Posterior vena cava (tissue), 2 donors: Measurements from ENCODE around the gene SLC25A44. TPM values are rescaled to one million over a fixed set of nuclear protein-coding genes. Genes with fewer than 3 reads are reported as not detected.
A peak's percentile ranks its signal among the peaks of the same experiment; 100 is the strongest.

Experiments
- DNase-seq: peaks from one replicate; pipeline ENCODE4 v3.0.0-alpha.2; 2020; ENCODE audit warnings: low spot score
- intact Hi-C, 2 donors: fragments of 100-400 bp; cut with DNase I; formaldehyde crosslinking; loops; one replicate each; pipeline versions ENCODE4 v1.14.1 to v1.14.2; 2022 to 2023
- long read RNA-seq, 2 donors: library from polyadenylated mRNA; unstranded; transcript quantifications; one replicate each; pipeline ENCODE4 v2.0.0, GENCODE V29; 2020 to 2021
- total RNA-seq, 2 donors: library from RNA; stranded (reverse); fragmentation: NEBNext Ultra II Directional; extraction: Animal tissue kit (Norgen Biotek cat#: 25700); gene quantifications; one replicate each; pipeline ENCODE4 v1.2.1, GENCODE V29; 2021
- donor health status: DM: yes; HTN: yes; CAD: no.
- donor health status: DM: yes; HTN: yes; CAD: no.

SLC25A44 gene, protein sequence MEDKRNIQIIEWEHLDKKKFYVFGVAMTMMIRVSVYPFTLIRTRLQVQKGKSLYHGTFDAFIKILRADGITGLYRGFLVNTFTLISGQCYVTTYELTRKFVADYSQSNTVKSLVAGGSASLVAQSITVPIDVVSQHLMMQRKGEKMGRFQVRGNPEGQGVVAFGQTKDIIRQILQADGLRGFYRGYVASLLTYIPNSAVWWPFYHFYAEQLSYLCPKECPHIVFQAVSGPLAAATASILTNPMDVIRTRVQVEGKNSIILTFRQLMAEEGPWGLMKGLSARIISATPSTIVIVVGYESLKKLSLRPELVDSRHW
- 10 to 100 TPM; 16.1 to 21.2 TPM for total RNA-seq
- long read RNA-seq, donor 1, partial matches to known transcripts: 2 of 5 reads
- long read RNA-seq, donor 1, other reads (novel, unspliced or antisense): 1 of 5 reads
- long read RNA-seq, donor 2, partial matches to known transcripts: 0 of 9 reads
- long read RNA-seq, donor 2, other reads (novel, unspliced or antisense): 7 of 9 reads

DNA sequence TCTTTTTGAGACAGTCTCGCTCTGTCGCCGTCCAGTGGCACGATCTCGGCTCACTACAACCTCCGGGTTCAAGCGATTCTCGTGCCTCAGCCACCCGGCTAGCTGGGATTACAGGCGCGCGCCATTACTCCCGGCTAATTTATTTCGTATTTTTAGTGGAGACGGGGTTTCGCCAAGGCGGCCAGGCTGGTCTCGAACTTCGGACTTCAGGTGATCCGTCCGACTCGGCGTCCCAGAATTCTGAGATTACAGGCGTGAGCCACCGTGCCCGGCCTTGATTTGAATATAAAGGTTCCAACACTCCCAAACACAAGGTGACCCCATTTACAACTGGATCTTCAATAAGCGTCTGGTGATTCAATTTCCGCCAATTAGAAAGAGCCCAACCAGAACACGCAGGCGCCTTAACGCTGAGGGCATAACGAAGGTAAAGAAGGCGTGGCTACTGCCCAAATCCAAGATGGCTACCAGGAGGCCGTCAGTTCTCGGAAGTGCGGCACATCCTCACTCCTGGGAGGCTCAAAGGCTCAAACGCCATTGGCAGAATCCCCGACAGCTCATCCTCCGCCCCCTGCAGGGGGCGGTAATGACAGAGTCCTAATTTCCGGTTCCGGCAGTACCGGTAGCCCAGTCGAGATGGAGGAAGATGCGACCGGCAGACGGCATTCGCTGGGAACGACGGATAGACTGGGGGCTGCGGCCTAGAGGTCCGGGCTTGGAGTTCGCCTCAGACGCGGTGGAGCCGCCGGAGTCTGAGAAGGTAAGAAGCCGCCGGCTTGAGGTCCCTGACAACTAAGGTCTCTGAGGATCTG lies at the start of gene SLC25A44:
Gene SLC25A44, plus strand, starts transcription at position 617 of the 812 bp plus-strand sequence. CDS start 5,744 bp downstream, outside the sequence.
- peak; percentile 98 for DNase-seq
- intact Hi-C loops: no loop called here

DNA sequence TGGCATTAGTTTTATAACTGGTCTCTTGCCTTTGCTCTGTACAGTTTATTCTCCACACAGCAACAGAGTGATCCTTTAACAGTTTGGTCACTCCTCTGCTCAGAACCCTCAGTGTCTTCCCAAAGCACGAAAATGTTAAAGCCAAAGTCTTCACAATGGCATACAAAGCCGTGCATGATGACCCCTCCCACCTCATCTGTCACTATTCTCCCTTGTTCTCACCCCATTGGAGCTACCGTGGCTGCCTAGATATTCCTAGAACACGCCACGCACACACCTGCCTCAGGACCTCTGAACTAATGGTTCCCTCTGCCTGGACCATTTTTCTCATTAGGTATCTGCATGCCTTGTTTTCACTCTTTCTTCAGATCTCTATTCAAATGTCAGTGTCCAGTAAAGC lies 49.2 kb upstream of the SLC25A44 start:
- DNase-seq: no peak
- intact Hi-C loops: loop anchor here (5.0 kb wide), 2 partner anchors 52 to 78 kb away; no protein-coding TSS in a partner anchor

DNA sequence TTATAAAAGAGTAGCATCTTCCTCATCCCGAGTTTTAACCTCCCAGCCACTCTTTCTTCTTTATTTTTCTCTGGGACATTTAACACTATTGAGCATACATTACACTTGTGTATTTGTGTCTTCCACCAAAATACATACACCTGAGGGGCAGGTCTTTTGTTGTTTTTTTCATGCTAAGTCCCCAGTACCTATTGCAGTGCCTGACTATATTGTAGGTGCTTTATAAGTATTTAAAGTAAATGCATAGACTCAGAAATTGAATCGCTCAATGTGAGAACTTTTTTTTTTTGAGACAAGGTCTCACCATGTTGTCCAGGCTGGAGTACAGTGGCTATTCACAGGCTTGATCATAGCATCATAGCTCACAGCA lies 48.3 kb upstream of the SLC25A44 start:
- intact Hi-C loops: loop anchor here in 1 of 2 donors (5.0 kb wide), 1 partner anchor 77 kb away; no protein-coding TSS in a partner anchor
- DNase-seq: no peak

DNA sequence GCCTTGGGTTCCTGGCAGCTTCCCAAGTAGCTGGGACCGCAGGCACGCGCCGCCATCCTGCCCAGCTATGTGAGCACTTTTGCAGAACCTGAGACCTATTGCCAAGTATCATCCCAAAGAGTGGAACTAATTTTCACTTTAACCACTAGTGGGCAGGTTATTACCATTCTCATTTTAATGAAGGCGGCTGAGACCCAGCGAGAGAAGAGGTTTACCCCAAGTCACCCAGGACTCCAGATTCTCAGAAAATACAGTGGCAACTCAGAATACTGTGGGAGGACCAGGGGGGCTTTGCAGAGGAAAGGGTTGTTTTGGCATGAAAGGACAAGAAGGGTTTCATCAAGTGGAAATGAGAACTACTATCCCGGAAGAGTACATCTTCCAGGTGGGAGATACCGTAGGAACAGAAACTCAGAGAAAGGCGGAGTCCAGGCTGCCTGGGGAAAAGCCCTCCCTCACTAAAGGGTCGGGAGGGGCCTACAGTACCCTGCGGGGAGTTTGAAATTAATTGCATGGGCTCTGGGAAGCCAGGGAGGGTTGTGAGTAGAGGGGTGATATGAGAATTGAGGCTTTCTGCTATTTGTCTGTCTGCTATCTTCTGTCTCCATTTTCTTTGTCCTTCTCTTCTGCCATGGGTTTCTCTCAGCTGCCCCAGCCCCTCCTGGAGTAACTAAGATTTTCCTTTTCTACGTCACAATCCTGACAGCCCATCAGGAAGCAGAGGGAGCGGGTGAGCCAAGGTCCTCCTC lies 47.7 kb upstream of the SLC25A44 start:
- intact Hi-C loops: loop anchor here in 1 of 2 donors (5.0 kb wide), 1 partner anchor 76 kb away; no protein-coding TSS in a partner anchor
- peak; percentile 92 for DNase-seq

DNA sequence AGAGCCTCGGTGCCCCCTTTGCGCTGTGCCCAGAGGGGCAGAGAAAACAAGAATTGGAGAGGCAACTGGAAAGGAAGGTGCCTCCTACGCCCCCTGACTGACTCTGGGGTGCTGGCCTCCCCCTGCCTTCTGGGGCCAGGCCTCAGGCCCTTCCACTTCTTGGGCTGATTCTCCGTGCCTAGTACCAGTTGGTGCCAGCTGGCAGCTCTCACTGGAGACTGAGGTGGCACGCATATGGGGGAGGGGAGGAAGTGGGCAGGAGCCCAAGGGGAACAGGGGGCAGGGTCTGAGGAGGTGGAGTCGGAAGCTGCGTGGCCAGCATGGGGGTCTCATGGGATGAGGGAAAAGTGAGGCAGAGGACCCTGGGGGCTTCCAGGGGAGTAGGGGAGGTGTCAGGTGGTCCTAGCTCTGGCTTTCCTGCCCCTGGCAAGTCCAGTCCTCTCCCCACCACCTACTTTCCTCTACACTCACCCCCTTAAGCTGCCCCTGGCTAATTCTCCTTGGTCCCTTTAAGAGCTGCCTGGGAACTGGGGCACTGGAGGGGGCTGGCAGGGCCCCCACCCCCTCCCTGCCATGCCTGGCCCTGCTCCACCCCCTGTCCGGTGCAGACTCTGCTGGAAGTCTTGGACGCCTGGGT lies 47.0 kb upstream of the SLC25A44 start:
- intact Hi-C loops: loop anchor here in 1 of 2 donors (5.0 kb wide), 1 partner anchor 75 kb away; no protein-coding TSS in a partner anchor
- no peak for DNase-seq

DNA sequence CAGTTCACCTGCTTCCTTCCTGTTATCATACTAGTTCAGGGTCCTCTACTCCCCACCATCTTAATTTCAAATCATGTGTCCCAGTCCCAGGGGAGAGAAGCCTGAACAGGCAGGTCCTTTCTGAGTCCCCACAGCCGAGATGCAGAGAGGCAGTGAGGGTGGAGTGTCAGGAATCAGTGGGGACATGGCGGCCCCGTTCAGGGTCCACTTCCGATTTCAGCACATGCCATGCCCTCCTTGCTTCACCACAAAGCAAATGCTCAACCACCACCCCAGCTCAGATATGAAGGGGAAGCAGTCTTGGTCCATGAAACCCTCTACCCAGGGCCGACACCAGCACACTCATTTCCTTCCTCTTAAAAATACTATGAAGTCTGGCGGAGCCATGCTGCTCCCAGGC lies 45.7 kb upstream of the SLC25A44 start:
- intact Hi-C loops: loop anchor here in 1 of 2 donors (5.0 kb wide), 1 partner anchor 74 kb away; no protein-coding TSS in a partner anchor
- no peak for DNase-seq

DNA sequence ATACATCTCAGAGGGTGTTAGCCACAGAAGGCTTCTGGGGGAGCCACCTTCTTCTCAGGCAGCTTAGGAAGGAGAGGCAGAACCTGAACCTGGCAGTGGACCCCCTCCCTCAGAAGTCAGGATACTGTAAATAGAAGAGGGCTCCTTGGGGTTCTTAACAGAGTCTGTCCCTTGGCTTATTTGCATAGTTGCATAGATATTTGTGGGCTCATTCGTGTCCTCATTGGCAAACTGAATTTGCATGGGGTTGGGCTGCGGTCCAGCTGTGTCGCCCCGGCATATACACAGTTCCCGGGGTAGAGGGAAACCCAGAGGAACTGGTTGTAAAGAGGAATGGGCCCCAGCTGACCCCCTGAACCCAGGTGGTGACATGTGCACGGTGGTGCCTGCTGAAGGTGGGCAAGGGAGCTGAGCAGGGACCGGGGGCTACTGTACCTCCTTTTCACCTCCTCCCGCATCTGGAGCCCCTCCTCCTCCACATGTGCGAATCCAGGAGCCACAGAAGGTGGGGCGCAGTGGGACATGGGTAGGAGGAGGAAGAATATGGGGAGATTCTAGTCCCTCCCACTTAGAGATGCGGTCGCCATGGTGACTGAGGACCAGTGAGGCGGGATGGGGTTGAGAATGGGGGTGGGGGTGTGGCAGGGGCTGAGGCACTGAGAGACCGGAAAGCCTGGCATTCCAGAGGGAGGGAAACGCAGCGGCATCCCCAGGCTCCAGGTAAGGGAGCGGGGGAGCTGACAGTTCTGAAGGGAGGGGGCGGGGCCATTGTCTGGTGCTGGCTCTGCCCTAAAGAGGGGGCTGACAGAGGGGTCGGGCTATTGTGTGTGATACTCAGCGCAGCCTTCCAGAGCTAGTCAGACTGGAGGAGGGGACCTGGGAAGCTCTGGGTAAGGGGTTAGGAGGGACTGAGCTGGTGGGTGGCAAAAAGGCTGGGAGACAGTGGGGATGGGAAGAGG lies 44.3 kb upstream of the SLC25A44 start:
- intact Hi-C loops: loop anchor here (5.0 kb wide), 1 partner anchor 73 kb away; no protein-coding TSS in a partner anchor
- no peak for DNase-seq

DNA sequence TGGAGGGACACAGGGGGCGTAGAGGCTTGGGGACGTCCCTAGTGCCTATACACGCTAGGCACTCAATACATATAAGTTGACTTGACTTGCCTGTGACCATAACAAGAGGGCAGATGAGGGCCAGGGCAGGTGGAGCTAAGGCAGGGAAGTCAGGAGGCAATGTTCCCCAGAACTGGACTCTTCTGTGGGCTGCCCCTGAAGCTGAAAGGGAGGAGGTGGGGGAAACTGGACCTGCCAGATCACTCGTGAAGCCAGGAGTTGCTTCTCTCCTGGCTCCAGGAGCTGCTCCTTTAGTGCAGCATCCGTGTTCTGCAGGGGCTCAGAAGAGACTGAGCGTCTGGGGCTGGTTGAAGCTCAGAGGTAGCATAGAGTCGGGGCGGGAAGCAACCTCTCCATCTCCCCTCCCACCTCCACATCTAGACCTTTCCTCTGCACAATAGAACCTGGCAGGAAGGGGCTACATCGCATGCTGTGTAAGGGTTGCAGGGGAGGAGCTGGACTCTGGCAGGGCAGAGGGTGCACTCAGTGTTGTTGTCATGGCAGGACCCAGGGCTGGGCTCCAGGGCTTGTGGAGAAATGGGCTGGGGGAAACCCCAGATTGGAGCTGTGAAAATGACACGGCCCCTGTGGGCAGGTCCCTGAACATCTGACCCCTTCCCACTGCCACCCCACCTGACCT lies 43.4 kb upstream of the SLC25A44 start:
- intact Hi-C loops: loop anchor here in 1 of 2 donors (5.0 kb wide), 1 partner anchor 72 kb away; no protein-coding TSS in a partner anchor

DNA sequence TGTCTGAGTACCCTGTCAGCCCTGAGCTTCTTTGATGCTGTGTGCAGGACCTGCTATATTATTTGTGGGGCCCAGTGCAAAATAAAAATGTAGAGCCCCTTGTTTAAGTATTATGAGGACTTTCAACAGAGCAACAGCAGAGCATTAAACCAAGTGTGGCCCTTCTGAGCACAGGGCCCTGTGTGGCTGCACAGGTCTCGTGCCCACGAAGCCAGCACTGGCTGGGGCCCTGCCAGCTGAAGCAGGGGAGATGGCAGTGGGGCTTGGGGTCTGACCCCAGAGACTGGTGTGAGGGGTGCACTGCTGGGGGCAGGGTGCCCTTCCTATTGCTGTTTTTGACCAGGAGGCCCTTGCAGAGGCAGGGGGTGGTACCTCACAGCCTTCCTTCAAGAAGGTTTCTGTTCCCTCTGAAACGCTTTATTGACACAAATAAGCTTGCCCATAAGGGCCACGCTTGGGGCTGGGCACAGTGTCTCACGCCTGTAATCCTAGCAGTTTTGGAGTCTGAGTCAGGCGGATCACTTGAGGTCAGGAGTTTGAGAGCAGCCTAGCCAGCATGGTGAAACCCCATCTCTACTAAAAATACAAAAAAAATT lies 42.7 kb upstream of the SLC25A44 start:
- intact Hi-C loops: loop anchor here in 1 of 2 donors (5.0 kb wide), 1 partner anchor 71 kb away; no protein-coding TSS in a partner anchor
- DNase-seq: no peak

More for the DNA sequence above, 43.4 kb upstream of the SLC25A44 start:
- no peak for DNase-seq

DNA sequence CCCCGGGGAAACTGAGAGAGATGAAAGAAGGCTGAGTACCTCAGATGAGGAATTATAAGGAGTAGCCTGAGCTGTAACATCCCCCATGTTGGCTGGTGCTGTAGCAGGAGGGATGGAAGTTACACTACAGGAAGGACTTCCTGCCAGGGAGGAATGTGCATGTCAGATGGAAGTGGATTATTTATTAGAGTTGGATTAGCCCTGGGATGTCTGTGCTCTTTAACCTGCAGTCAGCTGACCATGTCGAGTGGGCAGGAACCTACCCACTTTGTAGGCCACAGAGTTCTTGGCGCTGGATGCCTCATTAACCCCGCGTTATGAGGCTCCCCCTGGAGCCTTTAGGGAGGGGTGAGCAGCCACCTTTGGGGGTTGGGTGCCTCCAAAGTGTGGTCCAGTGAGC lies 41.3 kb upstream of the SLC25A44 start:
- DNase-seq: no peak
- intact Hi-C loops: loop anchor here in 1 of 2 donors (5.0 kb wide), 1 partner anchor 70 kb away; no protein-coding TSS in a partner anchor

DNA sequence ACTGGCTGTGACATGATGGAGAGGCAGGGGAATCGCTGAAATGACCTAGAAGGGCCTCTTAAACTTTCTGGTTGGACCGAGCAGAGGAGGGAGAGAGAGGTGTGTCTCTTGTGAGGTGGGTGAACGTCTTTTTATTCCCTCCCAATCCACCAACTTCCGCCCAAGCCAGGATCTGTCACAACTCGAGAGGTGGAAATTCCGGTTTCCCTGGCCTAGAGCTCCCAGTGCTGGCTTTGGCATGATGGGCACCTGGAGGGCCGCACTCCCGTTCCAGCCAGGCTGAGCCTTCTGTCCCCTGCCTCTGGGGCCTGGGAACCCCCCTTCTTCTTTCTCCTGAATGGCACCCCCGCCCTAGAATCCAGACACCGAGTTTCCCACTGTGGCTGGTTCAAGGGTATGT lies 40.5 kb upstream of the SLC25A44 start, which contains the start of gene SEMA4A:
Gene SEMA4A, plus strand, starts transcription at position 224 of the 400 bp plus-strand sequence. CDS start 994 bp downstream, outside the sequence.
- intact Hi-C loops: loop anchor here in 1 of 2 donors (5.0 kb wide), 1 partner anchor 69 kb away; no protein-coding TSS in a partner anchor
- DNase-seq: no peak

DNA sequence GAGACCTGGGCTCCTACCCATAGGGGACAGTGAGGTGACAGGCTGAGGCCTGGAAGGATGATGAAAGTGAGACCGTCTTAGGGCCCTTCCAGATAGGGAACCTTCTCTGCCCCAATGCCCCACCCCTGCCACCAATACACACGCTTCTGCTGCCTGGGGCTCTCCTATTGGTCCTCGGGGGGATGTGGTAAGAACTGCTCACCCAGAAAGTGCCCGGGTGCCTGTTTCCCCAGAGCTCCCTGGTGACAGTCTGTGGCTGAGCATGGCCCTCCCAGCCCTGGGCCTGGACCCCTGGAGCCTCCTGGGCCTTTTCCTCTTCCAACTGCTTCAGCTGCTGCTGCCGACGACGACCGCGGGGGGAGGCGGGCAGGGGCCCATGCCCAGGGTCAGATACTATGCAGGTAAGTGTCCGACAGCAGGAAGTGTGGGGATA lies 39.6 kb upstream of the SLC25A44 start:
- peak; percentile 87 for DNase-seq

DNA sequence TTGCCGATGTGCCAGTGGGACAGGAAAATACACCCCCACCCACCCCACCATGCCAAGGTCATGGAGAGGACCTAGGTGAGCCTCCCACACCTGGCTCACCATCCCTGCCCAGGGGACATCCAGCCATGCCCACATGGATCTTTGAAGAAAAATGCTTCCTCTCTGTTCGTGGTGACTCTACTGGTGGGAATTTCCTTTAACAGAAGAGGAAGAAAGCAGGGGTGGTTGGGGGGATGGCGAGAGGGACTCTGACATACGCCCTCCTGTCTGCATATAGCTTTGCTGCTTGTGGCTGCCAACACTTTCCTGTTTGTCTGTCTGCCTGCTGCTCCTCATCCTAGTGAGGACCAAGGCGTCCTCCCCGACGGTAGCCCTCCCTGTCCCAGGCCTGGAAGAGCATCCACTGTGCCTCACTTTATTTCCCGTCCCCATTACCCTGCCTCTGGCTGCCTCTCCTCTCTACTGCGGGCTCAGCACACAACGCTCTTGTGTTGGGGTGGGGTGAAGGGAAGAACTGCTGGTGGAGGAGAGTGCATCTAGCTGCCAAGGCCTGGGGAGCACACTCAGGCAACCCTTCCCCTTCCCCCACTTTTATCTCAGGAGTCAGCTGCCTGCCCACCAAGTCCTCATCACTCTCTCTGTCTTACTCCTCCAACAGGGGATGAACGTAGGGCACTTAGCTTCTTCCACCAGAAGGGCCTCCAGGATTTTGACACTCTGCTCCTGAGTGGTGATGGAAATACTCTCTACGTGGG lies 38.0 kb upstream of the SLC25A44 start:
- no peak for DNase-seq
- intact Hi-C loops: no loop called here

More for the DNA sequence above, 39.6 kb upstream of the SLC25A44 start:
- intact Hi-C loops: loop anchor here in 1 of 2 donors (5.0 kb wide), 1 partner anchor 68 kb away; no protein-coding TSS in a partner anchor

DNA sequence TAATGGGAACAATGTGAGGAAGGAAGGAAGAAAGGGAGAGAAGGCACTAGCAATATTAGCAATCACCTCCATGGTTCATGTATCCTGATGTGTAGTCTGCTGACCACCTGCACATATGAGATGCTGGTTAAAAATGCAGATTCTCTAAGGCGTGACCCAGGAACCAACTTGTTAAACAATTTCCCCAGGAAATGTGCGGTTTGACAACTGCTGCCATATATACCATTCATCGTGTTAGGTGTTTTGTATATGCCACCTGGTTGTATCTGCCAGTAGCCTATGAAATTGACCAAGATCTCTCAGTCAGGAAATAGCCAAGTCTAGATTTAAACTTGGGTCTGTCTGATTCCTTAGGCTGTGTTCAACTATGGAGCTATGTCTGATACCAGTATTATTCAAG lies 36.4 kb upstream of the SLC25A44 start:
- intact Hi-C loops: no loop called here
- no peak for DNase-seq

DNA sequence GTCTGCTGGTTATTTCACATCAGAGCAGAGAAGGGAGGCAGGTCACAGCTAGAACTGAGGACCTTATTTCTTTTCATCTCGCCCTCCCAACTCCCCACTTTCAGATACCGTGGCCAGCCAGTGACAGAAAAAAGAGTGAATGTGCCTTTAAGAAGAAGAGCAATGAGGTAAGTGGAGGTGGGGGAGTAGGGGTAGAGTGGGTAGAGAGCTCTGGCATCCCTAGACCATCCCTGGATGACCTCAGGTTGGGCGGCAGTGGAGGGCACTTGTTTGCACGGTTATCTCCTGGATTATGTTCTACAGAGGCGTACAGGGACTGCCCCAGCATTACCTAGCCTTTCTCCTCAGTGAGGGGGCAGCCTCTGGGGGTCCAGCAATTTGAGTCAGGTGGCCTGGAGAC lies 35.9 kb upstream of the SLC25A44 start:
- intact Hi-C loops: no loop called here
- no peak for DNase-seq
